ENCODE measurements around the gene ADGRG4.
"Not testable (repeated sequence)": the region's sequence is repeated elsewhere in the genome, so short reads cannot be mapped to it uniquely, and the experiment has no call there.

Gene ADGRG4

DNA sequence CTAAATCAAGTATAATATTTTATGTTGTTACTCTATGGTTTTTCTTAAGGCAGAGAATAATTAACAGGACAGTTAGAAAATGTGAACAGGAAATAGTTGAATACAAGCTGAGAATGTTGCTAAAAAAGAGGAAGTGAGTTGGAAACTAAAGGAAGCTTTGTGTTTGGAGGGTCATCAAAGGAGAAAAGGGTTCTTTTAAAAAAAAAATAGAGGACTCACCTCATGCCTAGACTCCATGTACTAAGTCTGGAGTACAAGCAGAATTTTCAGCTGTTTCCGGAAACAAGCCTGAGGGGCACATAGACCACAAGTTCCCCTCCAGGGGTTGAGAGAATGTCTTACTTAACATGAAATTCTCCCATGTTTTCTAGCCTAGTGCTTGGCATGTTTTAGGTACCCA, 29.5 kb upstream of the ADGRG4 start:
- no peaks in the 10 kb centered on the region for H3K4me1 ChIP-seq
- no peaks in the 10 kb centered on the region for H3K27me3 ChIP-seq (ENCODE audit: control insufficient read depth, insufficient read depth, low read length)
- TF ChIP-seq, protein P1, sequence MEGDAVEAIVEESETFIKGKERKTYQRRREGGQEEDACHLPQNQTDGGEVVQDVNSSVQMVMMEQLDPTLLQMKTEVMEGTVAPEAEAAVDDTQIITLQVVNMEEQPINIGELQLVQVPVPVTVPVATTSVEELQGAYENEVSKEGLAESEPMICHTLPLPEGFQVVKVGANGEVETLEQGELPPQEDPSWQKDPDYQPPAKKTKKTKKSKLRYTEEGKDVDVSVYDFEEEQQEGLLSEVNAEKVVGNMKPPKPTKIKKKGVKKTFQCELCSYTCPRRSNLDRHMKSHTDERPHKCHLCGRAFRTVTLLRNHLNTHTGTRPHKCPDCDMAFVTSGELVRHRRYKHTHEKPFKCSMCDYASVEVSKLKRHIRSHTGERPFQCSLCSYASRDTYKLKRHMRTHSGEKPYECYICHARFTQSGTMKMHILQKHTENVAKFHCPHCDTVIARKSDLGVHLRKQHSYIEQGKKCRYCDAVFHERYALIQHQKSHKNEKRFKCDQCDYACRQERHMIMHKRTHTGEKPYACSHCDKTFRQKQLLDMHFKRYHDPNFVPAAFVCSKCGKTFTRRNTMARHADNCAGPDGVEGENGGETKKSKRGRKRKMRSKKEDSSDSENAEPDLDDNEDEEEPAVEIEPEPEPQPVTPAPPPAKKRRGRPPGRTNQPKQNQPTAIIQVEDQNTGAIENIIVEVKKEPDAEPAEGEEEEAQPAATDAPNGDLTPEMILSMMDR (IDR thresholded peaks at IDR 0.05), result no peak
- no peak overlapping the region for H2AFZ ChIP-seq
- no peak overlapping the region for H3K9ac ChIP-seq
- no peak overlapping the region for H3K4me3 ChIP-seq (ENCODE audit: low read depth, low read length)
- H3K4me2 ChIP-seq (ENCODE audit: low read length), result no peak overlapping the region
- no peaks in the 10 kb centered on the region for H3K36me3 ChIP-seq (ENCODE audit: control insufficient read depth, insufficient read depth, low read length)
- H3K27ac ChIP-seq, result no peak overlapping the region
- H3K9me3 ChIP-seq (ENCODE audit: control insufficient read depth, low read length), result no peaks in the 10 kb centered on the region
- H3K79me2 ChIP-seq, result no peaks in the 10 kb centered on the region

- Histone ChIP-seq H3K4me1 (no peaks in the 10 kb centered on the region), H3K9ac (no peak overlapping the region), H3K36me3 (ENCODE audit: control insufficient read depth, insufficient read depth, low read length) (no peaks in the 10 kb centered on the region), H3K4me2 (ENCODE audit: low read length) (no peak overlapping the region), H3K79me2 (no peaks in the 10 kb centered on the region), H2AFZ (no peak overlapping the region), H3K27me3 (ENCODE audit: control insufficient read depth, insufficient read depth, low read length) (no peaks in the 10 kb centered on the region), H3K27ac (no peak overlapping the region), H3K9me3 (ENCODE audit: control insufficient read depth, low read length) (no peaks in the 10 kb centered on the region), H3K4me3 (ENCODE audit: low read depth, low read length) (no peak overlapping the region)
- TF ChIP-seq, protein P1 (IDR thresholded peaks at IDR 0.05), result no peak
Observed at GRCh38 chrX:136272325-136272724, 28.4 kb upstream of the ADGRG4 start.

DNA sequence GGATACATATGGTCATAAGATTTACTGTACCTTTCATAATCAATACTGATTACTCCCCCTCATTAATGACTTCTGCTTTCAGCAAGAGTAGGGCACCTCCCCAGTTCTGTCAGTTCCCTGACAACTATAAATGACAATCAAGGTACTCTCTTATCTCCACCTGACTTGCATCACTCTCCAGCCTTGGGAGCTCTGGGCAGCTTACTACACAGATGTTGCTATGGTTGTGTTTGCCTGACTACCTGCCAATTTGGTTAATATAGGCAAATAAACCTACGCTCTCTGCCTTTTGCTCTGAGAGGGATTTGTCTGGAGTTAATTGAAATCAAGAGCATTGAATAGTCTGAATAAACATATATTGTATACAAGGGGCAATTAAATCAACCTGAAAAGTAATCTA, 26.8 kb upstream of the ADGRG4 start:
- H3K79me2 ChIP-seq, result no peaks in the 10 kb centered on the region
- no peak overlapping the region for H2AFZ ChIP-seq
- H3K9ac ChIP-seq, result no peak overlapping the region
- H3K4me1 ChIP-seq, result no peaks in the 10 kb centered on the region
- TF ChIP-seq, protein P1 (IDR thresholded peaks at IDR 0.05), result no peak
- H3K27ac ChIP-seq, result no peak overlapping the region
- no peak overlapping the region for H3K4me3 ChIP-seq (ENCODE audit: low read depth, low read length)
- no peaks in the 10 kb centered on the region for H3K9me3 ChIP-seq (ENCODE audit: control insufficient read depth, low read length)
- no peak overlapping the region for H3K4me2 ChIP-seq (ENCODE audit: low read length)
- no peaks in the 10 kb centered on the region for H3K36me3 ChIP-seq (ENCODE audit: control insufficient read depth, insufficient read depth, low read length)
- no peaks in the 10 kb centered on the region for H3K27me3 ChIP-seq (ENCODE audit: control insufficient read depth, insufficient read depth, low read length)

- H3K4me3 ChIP-seq (ENCODE audit: low read depth, low read length), result no peak overlapping the region
- no peaks in the 10 kb centered on the region for H3K9me3 ChIP-seq (ENCODE audit: control insufficient read depth, low read length)
- H3K27ac ChIP-seq, result no peak overlapping the region
- H3K27me3 ChIP-seq (ENCODE audit: control insufficient read depth, insufficient read depth, low read length), result no peaks in the 10 kb centered on the region
- no peak overlapping the region for H2AFZ ChIP-seq
- H3K9ac ChIP-seq, result no peak overlapping the region
- TF ChIP-seq, protein P1 (IDR thresholded peaks at IDR 0.05), result no peak
- H3K4me2 ChIP-seq (ENCODE audit: low read length), result no peak overlapping the region
- H3K79me2 ChIP-seq, result no peaks in the 10 kb centered on the region
- H3K4me1 ChIP-seq, result no peaks in the 10 kb centered on the region
- no peaks in the 10 kb centered on the region for H3K36me3 ChIP-seq (ENCODE audit: control insufficient read depth, insufficient read depth, low read length)
Observed at GRCh38 chrX:136275553-136275952, 25.2 kb upstream of the ADGRG4 start.

DNA sequence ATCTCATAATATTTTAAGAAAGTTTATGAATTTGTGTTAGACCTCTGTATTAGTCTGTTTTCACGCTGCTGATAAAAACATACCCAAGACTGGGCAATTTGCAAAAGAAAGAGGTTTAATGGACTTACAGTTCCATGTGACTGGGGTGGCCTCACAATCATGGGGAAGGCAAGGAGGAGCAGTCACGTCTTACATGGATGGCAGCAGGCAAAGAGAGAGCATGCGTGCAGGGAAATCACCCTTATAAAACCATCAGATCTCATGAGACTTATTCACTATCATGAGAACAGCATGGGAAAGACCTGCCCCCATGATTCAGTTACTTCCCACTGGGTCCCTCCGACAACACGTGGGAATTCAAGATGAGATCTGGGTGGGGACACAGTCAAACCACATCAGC, 14.4 kb upstream of the ADGRG4 start:
- not testable (repeated sequence) for H3K79me2 ChIP-seq; H3K4me3 ChIP-seq (ENCODE audit: low read depth, low read length); H3K4me1 ChIP-seq; H3K27me3 ChIP-seq (ENCODE audit: control insufficient read depth, insufficient read depth, low read length); H2AFZ ChIP-seq; H3K4me2 ChIP-seq (ENCODE audit: low read length); H3K27ac ChIP-seq; H3K9ac ChIP-seq; H3K9me3 ChIP-seq (ENCODE audit: control insufficient read depth, low read length); H3K36me3 ChIP-seq (ENCODE audit: control insufficient read depth, insufficient read depth, low read length)
